Frontal cortex (tissue), 4 donors: ENCODE results near the gene PRX. TPM values are rescaled to one million over a fixed set of nuclear protein-coding genes. Genes with fewer than 3 reads are reported as not detected.
A peak's percentile ranks its signal among the peaks of the same experiment; 100 is the strongest.
"Not testable (repeated sequence)": the region's sequence is repeated elsewhere in the genome, so short reads cannot be mapped to it uniquely, and the experiment has no call there.

Source experiments
- DNase-seq, 2 donors: peaks; one replicate each; pipeline ENCODE4 v3.0.0; 2012; ENCODE audit warnings: low spot score in 2 of 2
- FAIRE-seq: peaks from 2 replicates; lab custom pipeline; 2012; peaks lifted over from hg19 to GRCh38; lab: Jason Lieb, UNC
- total RNA-seq: library from RNA; depleted of rRNA; stranded (reverse); fragments of >200 nt; gene quantifications from one replicate; pipeline ENCODE4 v1.2.3, GENCODE V29; 2014
- donor health status: control.
- donor health status: control.
- donor health status: control.

The PRX gene
- total RNA-seq, 1 donor from 2014 or later = 1.2 TPM

GRCh38 chr19:40438284-40438683 is 25.1 kb upstream of the PRX start:
- FAIRE-seq = no peak
- no peak for DNase-seq

GRCh38 chr19:40433391-40434216 is 20.4 kb upstream of the PRX start:
- DNase-seq = peak; percentile 86
- no peak for FAIRE-seq

- not testable (repeated sequence) for FAIRE-seq, DNase-seq
Observed at GRCh38 chr19:40432760-40433159, 19.6 kb upstream of the PRX start.

- FAIRE-seq = no peak
- no peak for DNase-seq
Observed at GRCh38 chr19:40431698-40432097, 18.5 kb upstream of the PRX start.

GRCh38 chr19:40430242-40430641 is 17.1 kb upstream of the PRX start:
- not testable (repeated sequence) for FAIRE-seq, DNase-seq

GRCh38 chr19:40428197-40428596 is 15.0 kb upstream of the PRX start:
- FAIRE-seq, DNase-seq: not testable (repeated sequence)

GRCh38 chr19:40425450-40426287 is 12.5 kb upstream of the PRX start, which contains the start of gene SERTAD1:
SERTAD1 (minus strand) TSS chr19:40425992; CDS start chr19:40423546, 2,446 bp downstream.
- peak; percentile 82 for FAIRE-seq

GRCh38 chr19:40424637-40425449 is 11.7 kb upstream of the PRX start:
- DNase-seq (peak in 1 of 2 donors; percentile 72), FAIRE-seq (no peak)

More at GRCh38 chr19:40425450-40426287, 12.5 kb upstream of the PRX start, which contains the start of gene SERTAD1:
- DNase-seq = peak; percentile 99 to 100

- FAIRE-seq (no peak), DNase-seq (no peak)
Observed at GRCh38 chr19:40423938-40424337, 10.8 kb upstream of the PRX start.

GRCh38 chr19:40422748-40423566 is 9.8 kb upstream of the PRX start:
- DNase-seq = no peak

GRCh38 chr19:40421993-40422747 is 9.0 kb upstream of the PRX start:
- DNase-seq (no peak), FAIRE-seq (no peak)

More at GRCh38 chr19:40422748-40423566, 9.8 kb upstream of the PRX start:
- FAIRE-seq = no peak

GRCh38 chr19:40420766-40421765 is 7.9 kb upstream of the PRX start:
- DNase-seq (peak; percentile 82 to 92), FAIRE-seq (no peak)

GRCh38 chr19:40420451-40420765 is 7.2 kb upstream of the PRX start:
- DNase-seq = no peak
- no peak for FAIRE-seq

- DNase-seq = no peak
- FAIRE-seq = no peak
Observed at GRCh38 chr19:40419780-40420179, 6.6 kb upstream of the PRX start.

- FAIRE-seq = no peak
- DNase-seq = no peak
Observed at GRCh38 chr19:40419066-40419612, 6.0 kb upstream of the PRX start.

GRCh38 chr19:40418040-40418439 is 4.9 kb upstream of the PRX start:
- no peak for DNase-seq
- FAIRE-seq = no peak

- no peak for DNase-seq
Observed at GRCh38 chr19:40417643-40417981, 4.4 kb upstream of the PRX start.

More at GRCh38 chr19:40417643-40417981, 4.4 kb upstream of the PRX start:
- no peak for FAIRE-seq
